ENCODE results near the gene MYL12B. TPM values are rescaled to one million over a fixed set of nuclear protein-coding genes. Genes with fewer than 3 reads are reported as not detected.

MYL12B gene
- total RNA-seq, 1 donor from 2014 or later = 433 TPM

DNA sequence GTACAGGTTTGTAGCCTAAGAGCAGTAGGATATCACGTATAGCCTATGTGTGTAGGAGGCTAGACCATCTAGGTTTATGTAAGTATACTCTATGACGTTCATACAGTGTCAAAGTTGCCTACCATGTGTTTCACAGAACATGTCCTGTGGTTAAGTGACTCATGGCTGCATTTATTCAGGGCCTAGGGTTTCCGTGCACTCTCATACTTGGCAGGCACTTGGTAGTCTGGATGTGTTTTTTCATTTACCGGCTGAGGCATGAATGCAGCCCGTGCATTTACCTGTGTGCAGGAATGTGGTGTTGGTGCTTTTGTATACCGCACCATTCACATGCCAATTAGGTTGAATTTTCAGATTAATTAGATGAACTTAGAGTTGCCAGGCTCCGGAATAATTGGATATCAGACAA lies 43.4 kb downstream of the MYL12B start:
- TF ChIP-seq EZH2 (IDR thresholded peaks at IDR 0.05; ENCODE audit: insufficient read depth, low read length) = no peak
- TF ChIP-seq, protein P1, sequence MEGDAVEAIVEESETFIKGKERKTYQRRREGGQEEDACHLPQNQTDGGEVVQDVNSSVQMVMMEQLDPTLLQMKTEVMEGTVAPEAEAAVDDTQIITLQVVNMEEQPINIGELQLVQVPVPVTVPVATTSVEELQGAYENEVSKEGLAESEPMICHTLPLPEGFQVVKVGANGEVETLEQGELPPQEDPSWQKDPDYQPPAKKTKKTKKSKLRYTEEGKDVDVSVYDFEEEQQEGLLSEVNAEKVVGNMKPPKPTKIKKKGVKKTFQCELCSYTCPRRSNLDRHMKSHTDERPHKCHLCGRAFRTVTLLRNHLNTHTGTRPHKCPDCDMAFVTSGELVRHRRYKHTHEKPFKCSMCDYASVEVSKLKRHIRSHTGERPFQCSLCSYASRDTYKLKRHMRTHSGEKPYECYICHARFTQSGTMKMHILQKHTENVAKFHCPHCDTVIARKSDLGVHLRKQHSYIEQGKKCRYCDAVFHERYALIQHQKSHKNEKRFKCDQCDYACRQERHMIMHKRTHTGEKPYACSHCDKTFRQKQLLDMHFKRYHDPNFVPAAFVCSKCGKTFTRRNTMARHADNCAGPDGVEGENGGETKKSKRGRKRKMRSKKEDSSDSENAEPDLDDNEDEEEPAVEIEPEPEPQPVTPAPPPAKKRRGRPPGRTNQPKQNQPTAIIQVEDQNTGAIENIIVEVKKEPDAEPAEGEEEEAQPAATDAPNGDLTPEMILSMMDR (IDR thresholded peaks at IDR 0.05; ENCODE audit: insufficient read depth, low read depth, low read length) = no peak
- no peaks in the 10 kb centered on the region for H3K9me3 Mint-ChIP-seq (ENCODE audit: unreplicated experiment)
- DNase-seq (ENCODE audit: low read depth) (peak; percentile 100), FAIRE-seq (peak; percentile 93)
- no peaks in the 10 kb centered on the region for H3K79me2 ChIP-seq (ENCODE audit: insufficient read depth, low read length)
- H2AFZ ChIP-seq (ENCODE audit: low read depth, low read length) = no peak overlapping the region
- H3K27me3 ChIP-seq (ENCODE audit: insufficient read depth, low read length) = no peaks in the 10 kb centered on the region
- peaks cover 17% of the 10 kb centered on the region for H3K4me1 ChIP-seq (ENCODE audit: insufficient read depth, low read length)
- peaks cover 18% of the 10 kb centered on the region for H3K4me1 Mint-ChIP-seq (ENCODE audit: low read depth, unreplicated experiment)
- peak overlapping the region; percentile 92 for H3K27ac Mint-ChIP-seq (ENCODE audit: unreplicated experiment)
- H3K27me3 Mint-ChIP-seq (ENCODE audit: low read depth, unreplicated experiment) = no peaks in the 10 kb centered on the region
- H3K4me3 Mint-ChIP-seq (ENCODE audit: unreplicated experiment) = no peak overlapping the region
- no peaks in the 10 kb centered on the region for H3K36me3 ChIP-seq (ENCODE audit: insufficient read depth, low read length)
- no peak overlapping the region for H3K4me3 ChIP-seq (ENCODE audit: insufficient read depth, low read depth, low read length)
- no peaks in the 10 kb centered on the region for H3K36me3 Mint-ChIP-seq (ENCODE audit: low read depth, unreplicated experiment)
- H4K20me1 ChIP-seq (ENCODE audit: insufficient read depth, low read length) = no peaks in the 10 kb centered on the region
- H3K9me3 ChIP-seq (ENCODE audit: insufficient read depth, low read depth, low read length) = no peaks in the 10 kb centered on the region
- peak overlapping the region; percentile 78 for H3K27ac ChIP-seq (ENCODE audit: low read depth, low read length)
- H3K4me2 ChIP-seq (ENCODE audit: low read length) = peak overlapping the region; percentile 60
- H3K9ac ChIP-seq (ENCODE audit: low read length) = peak overlapping the region; percentile 45

DNA sequence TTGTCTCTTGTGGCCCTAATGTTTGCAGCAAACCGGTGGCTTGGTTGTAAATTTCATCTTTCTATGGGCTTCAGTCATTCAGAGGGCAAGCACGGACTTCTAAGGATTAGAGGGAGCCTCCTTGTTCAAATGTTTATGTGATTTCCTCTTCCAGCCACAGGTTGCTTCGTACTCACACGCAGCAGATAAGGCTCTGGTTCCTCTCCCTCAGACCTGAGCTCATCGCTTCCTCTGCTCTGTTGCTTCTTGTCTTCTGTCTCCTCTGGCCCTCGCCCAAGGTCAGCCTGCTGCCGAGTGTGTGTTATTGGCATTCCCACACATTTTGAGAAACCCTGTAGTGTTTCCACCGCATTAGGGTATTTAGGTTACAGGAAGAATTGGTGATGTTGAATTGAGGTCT lies 44.0 kb downstream of the MYL12B start:
- H3K4me2 ChIP-seq (ENCODE audit: low read length) = peak overlapping the region; percentile 60

DNA sequence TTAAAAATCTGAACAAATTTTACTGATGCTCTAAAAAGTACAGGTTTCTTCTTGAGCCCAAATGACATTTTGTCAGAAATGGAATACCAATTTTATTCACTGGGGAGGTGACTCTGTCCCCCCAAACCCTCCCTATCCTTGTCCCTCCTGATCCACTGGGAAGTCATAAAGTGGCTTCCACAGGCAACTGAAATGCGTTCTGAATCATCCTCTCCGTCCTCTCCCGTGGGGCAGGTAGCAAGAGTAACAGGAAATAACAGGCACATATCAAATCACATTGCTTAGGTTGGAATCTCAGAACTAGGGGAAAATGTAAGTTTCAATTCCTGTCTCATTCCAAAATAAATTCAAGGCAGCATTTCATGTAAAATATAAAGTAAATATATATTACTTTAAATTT lies 44.5 kb downstream of the MYL12B start:
- peak overlapping the region; percentile 92 for H3K27ac Mint-ChIP-seq (ENCODE audit: unreplicated experiment)
- Histone ChIP-seq H3K79me2 (ENCODE audit: insufficient read depth, low read length) (no peaks in the 10 kb centered on the region), H3K4me1 (ENCODE audit: insufficient read depth, low read length) (peaks cover 17% of the 10 kb centered on the region), H3K4me2 (ENCODE audit: low read length) (peak overlapping the region; percentile 60), H3K27me3 (ENCODE audit: insufficient read depth, low read length) (no peaks in the 10 kb centered on the region), H2AFZ (ENCODE audit: low read depth, low read length) (no peak overlapping the region), H3K36me3 (ENCODE audit: insufficient read depth, low read length) (no peaks in the 10 kb centered on the region), H3K9ac (ENCODE audit: low read length) (peak overlapping the region; percentile 45), H4K20me1 (ENCODE audit: insufficient read depth, low read length) (no peaks in the 10 kb centered on the region), H3K27ac (ENCODE audit: low read depth, low read length) (peak overlapping the region; percentile 78), H3K4me3 (ENCODE audit: insufficient read depth, low read depth, low read length) (no peak overlapping the region), H3K9me3 (ENCODE audit: insufficient read depth, low read depth, low read length) (no peaks in the 10 kb centered on the region)
- TF ChIP-seq EZH2 (IDR thresholded peaks at IDR 0.05; ENCODE audit: insufficient read depth, low read length) = no peak
- TF ChIP-seq, protein P1 (IDR thresholded peaks at IDR 0.05; ENCODE audit: insufficient read depth, low read depth, low read length) = no peak
- H3K4me3 Mint-ChIP-seq (ENCODE audit: unreplicated experiment) = peak overlapping the region; percentile 63
- DNase-seq (ENCODE audit: low read depth) (no peak), FAIRE-seq (no peak)
- H3K9me3 Mint-ChIP-seq (ENCODE audit: unreplicated experiment) = no peaks in the 10 kb centered on the region
- no peaks in the 10 kb centered on the region for H3K27me3 Mint-ChIP-seq (ENCODE audit: low read depth, unreplicated experiment)
- peaks cover 18% of the 10 kb centered on the region for H3K4me1 Mint-ChIP-seq (ENCODE audit: low read depth, unreplicated experiment)
- H3K36me3 Mint-ChIP-seq (ENCODE audit: low read depth, unreplicated experiment) = no peaks in the 10 kb centered on the region

More for the DNA sequence above, 44.0 kb downstream of the MYL12B start:
- no peaks in the 10 kb centered on the region for H3K9me3 Mint-ChIP-seq (ENCODE audit: unreplicated experiment)
- peaks cover 18% of the 10 kb centered on the region for H3K4me1 Mint-ChIP-seq (ENCODE audit: low read depth, unreplicated experiment)
- peaks cover 17% of the 10 kb centered on the region for H3K4me1 ChIP-seq (ENCODE audit: insufficient read depth, low read length)
- H3K27me3 Mint-ChIP-seq (ENCODE audit: low read depth, unreplicated experiment) = no peaks in the 10 kb centered on the region
- H3K9ac ChIP-seq (ENCODE audit: low read length) = peak overlapping the region; percentile 45
- H3K9me3 ChIP-seq (ENCODE audit: insufficient read depth, low read depth, low read length) = no peaks in the 10 kb centered on the region
- no peaks in the 10 kb centered on the region for H3K79me2 ChIP-seq (ENCODE audit: insufficient read depth, low read length)
- peak overlapping the region; percentile 6 for H2AFZ ChIP-seq (ENCODE audit: low read depth, low read length)
- peak overlapping the region; percentile 92 for H3K27ac Mint-ChIP-seq (ENCODE audit: unreplicated experiment)
- no peaks in the 10 kb centered on the region for H3K27me3 ChIP-seq (ENCODE audit: insufficient read depth, low read length)
- H3K4me3 Mint-ChIP-seq (ENCODE audit: unreplicated experiment) = no peak overlapping the region
- H3K36me3 ChIP-seq (ENCODE audit: insufficient read depth, low read length) = no peaks in the 10 kb centered on the region
- no peaks in the 10 kb centered on the region for H3K36me3 Mint-ChIP-seq (ENCODE audit: low read depth, unreplicated experiment)
- DNase-seq (ENCODE audit: low read depth) (peak; percentile 75), FAIRE-seq (no peak)
- TF ChIP-seq, protein P1 (IDR thresholded peaks at IDR 0.05; ENCODE audit: insufficient read depth, low read depth, low read length) = no peak
- no peak for TF ChIP-seq EZH2 (IDR thresholded peaks at IDR 0.05; ENCODE audit: insufficient read depth, low read length)
- H4K20me1 ChIP-seq (ENCODE audit: insufficient read depth, low read length) = no peaks in the 10 kb centered on the region
- H3K4me3 ChIP-seq (ENCODE audit: insufficient read depth, low read depth, low read length) = no peak overlapping the region
- H3K27ac ChIP-seq (ENCODE audit: low read depth, low read length) = peak overlapping the region; percentile 78

Measured in astrocyte (in vitro differentiated cells and primary cell).